Ishikawa (cell line): ENCODE measurements around the gene GTF3C6.
A peak's percentile ranks its signal among the peaks of the same experiment; 100 is the strongest.

ENCODE experiments used
- CEBPB ChIP-seq: IDR thresholded peaks from 2 replicates; pipeline ENCODE4 v1.6.1; 2012
- CREB1 ChIP-seq: IDR thresholded peaks from 2 replicates; pipeline ENCODE4 v1.6.1; 2012; ENCODE audit warnings: low read depth
- EGR1 ChIP-seq: IDR thresholded peaks from 2 replicates; pipeline ENCODE4 v1.6.1; 2012
- EP300 ChIP-seq: IDR thresholded peaks from 2 replicates; pipeline ENCODE4 v1.6.1; 2012; ENCODE audit warnings: borderline replicate concordance
- FOXM1 ChIP-seq: IDR thresholded peaks from 2 replicates; pipeline ENCODE4 v1.6.1; 2012; ENCODE audit warnings: low read depth, borderline replicate concordance
- NFIC ChIP-seq: IDR thresholded peaks from 2 replicates; pipeline ENCODE4 v1.6.1; 2012
- RAD21 ChIP-seq: IDR thresholded peaks from 2 replicates; pipeline ENCODE4 v1.6.1; 2012; ENCODE audit warnings: low read depth
- TAF1 ChIP-seq: IDR thresholded peaks from 2 replicates; pipeline ENCODE4 v1.6.1; 2012; ENCODE audit warnings: low read depth, mild to moderate bottlenecking
- TCF12 ChIP-seq: IDR thresholded peaks from 2 replicates; pipeline ENCODE4 v1.6.1; 2012; ENCODE audit warnings: low read depth
- TEAD4 ChIP-seq: IDR thresholded peaks from 2 replicates; pipeline ENCODE4 v1.6.1; 2012
- YY1 ChIP-seq: IDR thresholded peaks from 2 replicates; pipeline ENCODE4 v1.6.1; 2012; ENCODE audit warnings: low read depth
- ZBTB7A ChIP-seq: IDR thresholded peaks from 2 replicates; pipeline ENCODE4 v1.6.1; 2012; ENCODE audit warnings: low read depth
- TF ChIP-seq, protein P1 (sequence below): IDR thresholded peaks from 2 replicates; pipeline ENCODE4 v1.6.1; 2012
- TF ChIP-seq, protein P2 (sequence below): IDR thresholded peaks from 2 replicates; pipeline ENCODE4 v1.6.1; 2012
- TF ChIP-seq, protein P3 (sequence below): IDR thresholded peaks from 2 replicates; pipeline ENCODE4 v1.6.1; 2012; ENCODE audit warnings: low read depth, mild to moderate bottlenecking

GTF3C6 gene, protein sequence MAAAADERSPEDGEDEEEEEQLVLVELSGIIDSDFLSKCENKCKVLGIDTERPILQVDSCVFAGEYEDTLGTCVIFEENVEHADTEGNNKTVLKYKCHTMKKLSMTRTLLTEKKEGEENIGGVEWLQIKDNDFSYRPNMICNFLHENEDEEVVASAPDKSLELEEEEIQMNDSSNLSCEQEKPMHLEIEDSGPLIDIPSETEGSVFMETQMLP

DNA sequence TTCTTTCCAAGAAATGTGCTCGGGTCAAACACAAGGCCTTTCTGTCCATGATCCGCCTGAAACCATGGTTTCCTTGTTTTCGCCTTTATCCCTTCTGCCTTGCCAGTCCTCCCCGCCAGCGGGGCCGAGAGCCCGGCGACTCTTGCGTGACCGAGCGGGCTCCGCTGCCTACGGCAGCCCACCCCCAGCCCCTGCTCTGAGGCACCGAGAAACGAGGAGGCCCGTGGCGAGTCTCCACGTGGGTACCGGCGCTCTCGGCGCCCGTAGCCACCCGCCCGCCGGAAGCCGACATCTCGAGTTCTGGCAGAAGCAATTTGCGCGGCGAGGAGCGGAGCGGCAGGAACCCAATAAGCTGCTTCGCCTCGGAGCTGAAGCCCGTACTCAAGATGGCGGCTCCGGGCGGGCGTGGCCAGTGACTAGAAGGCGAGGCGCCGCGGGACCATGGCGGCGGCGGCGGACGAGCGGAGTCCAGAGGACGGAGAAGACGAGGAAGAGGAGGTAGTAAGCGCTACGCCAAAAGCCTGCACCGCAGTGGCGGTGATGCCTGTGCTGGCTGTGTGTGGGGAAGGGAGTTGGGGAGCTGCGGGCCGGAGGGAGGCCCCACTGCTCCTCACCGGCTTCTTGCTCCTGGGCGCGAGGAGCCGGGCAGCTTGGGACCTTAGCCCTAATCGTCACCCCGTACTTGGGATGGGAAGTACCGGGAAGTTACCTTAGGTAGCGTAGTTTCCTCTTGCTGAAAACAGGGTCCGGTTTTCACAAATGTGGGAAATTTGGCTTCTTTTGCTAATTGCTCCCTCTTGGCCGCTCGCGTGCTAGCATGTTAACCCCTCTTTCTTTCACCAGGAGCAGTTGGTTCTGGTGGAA, at the start of gene GTF3C6:
TSS of gene GTF3C6 (plus strand) at position 378 of the 864 bp plus-strand sequence. CDS start at position 442, 64 bp downstream.
- TF ChIP-seq, protein P1, sequence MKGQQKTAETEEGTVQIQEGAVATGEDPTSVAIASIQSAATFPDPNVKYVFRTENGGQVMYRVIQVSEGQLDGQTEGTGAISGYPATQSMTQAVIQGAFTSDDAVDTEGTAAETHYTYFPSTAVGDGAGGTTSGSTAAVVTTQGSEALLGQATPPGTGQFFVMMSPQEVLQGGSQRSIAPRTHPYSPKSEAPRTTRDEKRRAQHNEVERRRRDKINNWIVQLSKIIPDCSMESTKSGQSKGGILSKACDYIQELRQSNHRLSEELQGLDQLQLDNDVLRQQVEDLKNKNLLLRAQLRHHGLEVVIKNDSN: no peak
- TF ChIP-seq TEAD4 (peak; percentile 31), CREB1 (no peak), FOXM1 (no peak), RAD21 (no peak), EGR1 (no peak; the same call in 1 of the 2 replicates), TAF1 (peak; percentile 96), TCF12 (0 out of 2 replicates have a peak, but pooled peaks have one; percentile 20), CEBPB (no peak; the same call in 1 of the 2 replicates), NFIC (no peak), EP300 (no peak), YY1 (peak; percentile 98), ZBTB7A (no peak)
- TF ChIP-seq, protein P2, sequence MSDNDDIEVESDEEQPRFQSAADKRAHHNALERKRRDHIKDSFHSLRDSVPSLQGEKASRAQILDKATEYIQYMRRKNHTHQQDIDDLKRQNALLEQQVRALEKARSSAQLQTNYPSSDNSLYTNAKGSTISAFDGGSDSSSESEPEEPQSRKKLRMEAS: peak; percentile 82
- TF ChIP-seq, protein P3, sequence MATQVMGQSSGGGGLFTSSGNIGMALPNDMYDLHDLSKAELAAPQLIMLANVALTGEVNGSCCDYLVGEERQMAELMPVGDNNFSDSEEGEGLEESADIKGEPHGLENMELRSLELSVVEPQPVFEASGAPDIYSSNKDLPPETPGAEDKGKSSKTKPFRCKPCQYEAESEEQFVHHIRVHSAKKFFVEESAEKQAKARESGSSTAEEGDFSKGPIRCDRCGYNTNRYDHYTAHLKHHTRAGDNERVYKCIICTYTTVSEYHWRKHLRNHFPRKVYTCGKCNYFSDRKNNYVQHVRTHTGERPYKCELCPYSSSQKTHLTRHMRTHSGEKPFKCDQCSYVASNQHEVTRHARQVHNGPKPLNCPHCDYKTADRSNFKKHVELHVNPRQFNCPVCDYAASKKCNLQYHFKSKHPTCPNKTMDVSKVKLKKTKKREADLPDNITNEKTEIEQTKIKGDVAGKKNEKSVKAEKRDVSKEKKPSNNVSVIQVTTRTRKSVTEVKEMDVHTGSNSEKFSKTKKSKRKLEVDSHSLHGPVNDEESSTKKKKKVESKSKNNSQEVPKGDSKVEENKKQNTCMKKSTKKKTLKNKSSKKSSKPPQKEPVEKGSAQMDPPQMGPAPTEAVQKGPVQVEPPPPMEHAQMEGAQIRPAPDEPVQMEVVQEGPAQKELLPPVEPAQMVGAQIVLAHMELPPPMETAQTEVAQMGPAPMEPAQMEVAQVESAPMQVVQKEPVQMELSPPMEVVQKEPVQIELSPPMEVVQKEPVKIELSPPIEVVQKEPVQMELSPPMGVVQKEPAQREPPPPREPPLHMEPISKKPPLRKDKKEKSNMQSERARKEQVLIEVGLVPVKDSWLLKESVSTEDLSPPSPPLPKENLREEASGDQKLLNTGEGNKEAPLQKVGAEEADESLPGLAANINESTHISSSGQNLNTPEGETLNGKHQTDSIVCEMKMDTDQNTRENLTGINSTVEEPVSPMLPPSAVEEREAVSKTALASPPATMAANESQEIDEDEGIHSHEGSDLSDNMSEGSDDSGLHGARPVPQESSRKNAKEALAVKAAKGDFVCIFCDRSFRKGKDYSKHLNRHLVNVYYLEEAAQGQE: no peak

DNA sequence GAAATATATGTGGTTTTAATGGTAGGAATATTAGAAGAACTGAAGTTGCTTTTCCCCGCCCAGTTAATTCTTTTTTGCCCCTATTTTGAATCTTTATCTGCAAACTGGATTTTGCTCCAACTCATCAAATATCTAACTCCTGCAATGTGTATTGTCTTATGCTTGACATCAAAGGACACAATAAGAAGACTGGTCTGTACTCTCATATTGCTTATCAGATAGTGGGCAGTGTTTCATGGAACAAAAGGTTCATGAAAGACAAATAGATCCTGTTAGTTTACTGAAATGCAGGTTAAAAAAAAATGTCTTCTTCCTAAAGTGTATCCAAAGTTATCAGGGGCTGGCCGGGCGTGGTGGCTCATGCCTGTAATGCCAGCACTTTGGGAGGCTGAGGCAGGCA, 27.7 kb upstream of the GTF3C6 start:
- no peak for TF ChIP-seq RAD21
- no peak for TF ChIP-seq EP300
- TF ChIP-seq YY1: no peak
- TF ChIP-seq NFIC: no peak
- no peak for TF ChIP-seq EGR1
- TF ChIP-seq, protein P3: no peak
- no peak for TF ChIP-seq CREB1
- TF ChIP-seq CEBPB: no peak
- TF ChIP-seq ZBTB7A: no peak
- TF ChIP-seq, protein P1: no peak
- no peak for TF ChIP-seq TCF12
- no peak for TF ChIP-seq TEAD4
- TF ChIP-seq FOXM1: no peak
- TF ChIP-seq, protein P2: no peak
- TF ChIP-seq TAF1: no peak

DNA sequence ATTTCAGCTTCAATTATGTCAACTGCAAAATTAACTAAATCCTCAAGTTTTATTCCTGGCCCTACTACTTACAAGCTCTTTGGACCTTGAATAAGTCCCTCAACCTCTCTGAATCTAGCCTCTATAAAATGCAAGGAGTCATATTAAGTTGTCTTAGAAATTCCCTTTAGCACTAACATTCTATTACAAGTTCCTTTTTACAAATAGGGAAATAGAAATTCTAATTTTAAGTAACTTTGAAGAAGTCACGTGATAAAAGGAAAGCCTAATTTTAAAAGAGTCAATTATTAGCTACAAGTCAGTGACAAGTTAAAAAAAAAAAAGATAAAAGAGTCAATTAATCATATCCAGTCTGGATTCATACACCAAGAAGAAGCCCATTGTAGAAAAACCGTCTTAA, 24.6 kb upstream of the GTF3C6 start:
- TF ChIP-seq EP300: no peak
- TF ChIP-seq ZBTB7A: no peak
- no peak for TF ChIP-seq EGR1
- no peak for TF ChIP-seq TEAD4

DNA sequence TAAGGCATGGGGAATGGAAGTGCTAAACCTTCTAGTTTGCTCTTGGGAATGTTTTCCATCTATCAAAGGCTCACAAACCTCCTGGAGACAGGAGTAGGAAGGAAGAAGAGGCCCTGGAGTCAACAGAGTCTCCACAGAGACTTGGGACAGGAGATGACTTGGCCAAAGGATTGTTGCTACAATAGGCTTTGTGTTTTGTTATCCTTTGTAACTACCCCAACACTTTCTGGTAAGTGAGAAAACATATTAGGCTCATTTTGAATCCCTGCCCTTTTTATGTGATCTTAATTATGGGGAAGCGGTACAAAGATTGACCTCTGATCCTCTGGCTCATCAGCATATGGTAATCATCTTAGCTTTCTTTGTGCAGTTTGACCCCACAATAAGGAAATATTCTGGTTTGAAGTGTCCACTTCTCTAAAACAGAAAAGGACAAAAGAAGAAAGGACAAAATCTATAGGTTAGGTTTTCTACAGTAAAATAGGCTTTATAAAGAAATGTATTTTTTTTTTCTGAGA, 24.1 kb upstream of the GTF3C6 start:
- TF ChIP-seq NFIC (no peak), YY1 (no peak)

DNA sequence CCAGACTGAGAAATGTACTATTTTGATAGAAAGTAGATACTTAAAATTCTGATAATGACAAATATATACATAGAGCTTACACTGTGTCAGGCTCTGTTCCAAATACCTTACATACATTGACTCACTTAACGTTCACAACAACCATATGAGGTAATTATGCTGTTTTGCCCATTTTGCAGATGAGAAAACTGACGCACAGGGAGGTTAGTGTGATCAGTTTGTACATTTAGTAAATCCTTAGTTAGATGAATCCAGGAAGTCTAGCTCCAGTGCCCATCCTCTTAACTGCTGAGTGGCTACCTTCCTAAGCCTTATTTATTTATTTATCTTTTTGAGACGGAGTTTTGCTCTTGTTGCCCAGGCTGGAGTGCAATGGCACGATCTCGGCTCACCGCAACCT, 23.3 kb upstream of the GTF3C6 start:
- no peak for TF ChIP-seq TAF1
- no peak for TF ChIP-seq TEAD4
- no peak for TF ChIP-seq EGR1
- no peak for TF ChIP-seq NFIC
- TF ChIP-seq CEBPB: no peak
- TF ChIP-seq ZBTB7A: no peak
- TF ChIP-seq EP300: no peak
- TF ChIP-seq, protein P3: no peak
- TF ChIP-seq FOXM1: no peak
- TF ChIP-seq RAD21: no peak
- TF ChIP-seq, protein P1: no peak
- TF ChIP-seq YY1: no peak
